Measurements from ENCODE around the gene CTDSPL.

CTDSPL gene

DNA sequence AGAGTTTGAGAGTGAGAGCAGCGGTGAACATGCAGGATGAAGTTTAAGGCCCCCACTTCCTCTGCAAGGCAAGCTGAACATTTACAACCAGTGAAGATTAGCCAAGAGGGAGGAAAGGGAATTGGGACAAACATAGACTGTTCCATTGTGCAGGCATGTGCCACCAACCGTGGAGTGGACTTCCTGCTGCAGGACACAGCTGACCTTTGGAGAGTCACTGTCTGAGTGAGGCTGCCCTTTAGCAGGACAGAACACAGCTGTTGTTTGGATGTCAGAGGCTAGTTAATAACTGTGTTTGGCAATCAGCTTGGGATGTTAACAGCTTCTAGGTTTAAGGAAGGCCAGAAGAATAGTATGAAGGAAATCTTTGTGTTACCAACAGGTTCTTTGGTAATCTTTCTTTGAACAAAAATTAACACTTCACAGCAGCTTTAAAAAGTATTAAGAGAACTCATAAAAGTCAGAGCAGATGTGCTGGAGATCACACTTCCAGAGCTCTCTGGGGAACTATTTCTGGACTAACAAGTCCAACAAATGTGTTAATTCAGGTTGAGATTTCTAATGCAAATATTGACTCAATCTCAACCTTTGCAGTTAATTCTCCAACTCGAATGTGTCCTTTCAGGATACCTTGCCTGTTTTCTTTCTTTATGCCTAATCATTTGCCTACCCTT, 31.4 kb downstream of the CTDSPL start:
- DNase-seq (ENCODE audit: insufficient read length) (no peak), FAIRE-seq (no peak)
- TF ChIP-seq TAF1 (IDR thresholded peaks at IDR 0.05; ENCODE audit: borderline replicate concordance, low read depth, low read length) (no peak), POLR2A (IDR thresholded peaks at IDR 0.05; ENCODE audit: low read depth, low read length) (no peak), POLR2AphosphoS5 (IDR thresholded peaks at IDR 0.05; ENCODE audit: low read depth, low read length) (no peak)

DNA sequence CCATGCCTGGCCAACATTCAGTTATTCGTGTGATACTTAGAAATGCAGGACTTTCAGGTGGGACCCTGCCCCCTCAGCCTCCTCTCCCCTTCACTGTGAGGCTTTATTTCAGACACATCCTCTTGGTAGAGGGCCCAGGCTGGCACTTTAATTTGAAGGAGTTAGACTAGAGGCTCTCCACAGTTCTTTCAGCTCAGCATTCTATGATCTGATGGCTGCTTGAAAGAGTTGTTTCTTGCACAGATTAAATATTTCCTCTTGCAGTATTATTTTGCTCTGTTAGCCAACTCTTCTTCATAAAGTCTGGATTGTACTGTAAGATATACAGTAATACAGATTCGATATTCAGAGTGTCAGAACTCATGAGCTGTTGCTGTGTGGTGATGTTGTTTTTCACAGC, 35.1 kb downstream of the CTDSPL start:
- TF ChIP-seq TAF1 (IDR thresholded peaks at IDR 0.05; ENCODE audit: borderline replicate concordance, low read depth, low read length) (no peak), POLR2AphosphoS5 (IDR thresholded peaks at IDR 0.05; ENCODE audit: low read depth, low read length) (no peak), POLR2A (IDR thresholded peaks at IDR 0.05; ENCODE audit: low read depth, low read length) (no peak)
- DNase-seq (ENCODE audit: insufficient read length) (no peak), FAIRE-seq (no peak)

- TF ChIP-seq POLR2AphosphoS5 (IDR thresholded peaks at IDR 0.05; ENCODE audit: low read depth, low read length) (no peak), TAF1 (IDR thresholded peaks at IDR 0.05; ENCODE audit: borderline replicate concordance, low read depth, low read length) (no peak), POLR2A (IDR thresholded peaks at IDR 0.05; ENCODE audit: low read depth, low read length) (no peak)
- no peak for DNase-seq (ENCODE audit: insufficient read length)
- FAIRE-seq = no peak
Measured at GRCh38 chr3:37897763-37898162, 36.1 kb downstream of the CTDSPL start.

DNA sequence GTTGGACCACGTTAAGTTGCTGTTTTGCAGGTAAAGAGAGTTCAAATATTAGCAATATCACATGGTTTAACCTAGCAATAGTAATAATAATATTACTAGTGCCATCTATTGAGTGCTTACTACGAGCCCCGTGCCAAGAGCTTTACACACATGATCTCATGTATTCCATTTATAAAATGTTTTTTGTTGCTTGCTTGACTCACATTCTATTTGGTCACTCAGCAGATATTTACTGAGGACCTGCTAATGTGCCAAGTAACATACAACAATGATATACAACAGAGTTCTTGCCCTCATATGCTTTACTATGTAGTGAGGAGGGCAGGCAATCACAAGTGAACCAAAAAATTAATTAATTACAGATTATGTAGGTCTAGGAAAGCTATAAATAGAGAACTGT, 36.7 kb downstream of the CTDSPL start:
- no peak for FAIRE-seq
- TF ChIP-seq POLR2A (IDR thresholded peaks at IDR 0.05; ENCODE audit: low read depth, low read length) (no peak), TAF1 (IDR thresholded peaks at IDR 0.05; ENCODE audit: borderline replicate concordance, low read depth, low read length) (no peak), POLR2AphosphoS5 (IDR thresholded peaks at IDR 0.05; ENCODE audit: low read depth, low read length) (no peak)
- no peak for DNase-seq (ENCODE audit: insufficient read length)

DNA sequence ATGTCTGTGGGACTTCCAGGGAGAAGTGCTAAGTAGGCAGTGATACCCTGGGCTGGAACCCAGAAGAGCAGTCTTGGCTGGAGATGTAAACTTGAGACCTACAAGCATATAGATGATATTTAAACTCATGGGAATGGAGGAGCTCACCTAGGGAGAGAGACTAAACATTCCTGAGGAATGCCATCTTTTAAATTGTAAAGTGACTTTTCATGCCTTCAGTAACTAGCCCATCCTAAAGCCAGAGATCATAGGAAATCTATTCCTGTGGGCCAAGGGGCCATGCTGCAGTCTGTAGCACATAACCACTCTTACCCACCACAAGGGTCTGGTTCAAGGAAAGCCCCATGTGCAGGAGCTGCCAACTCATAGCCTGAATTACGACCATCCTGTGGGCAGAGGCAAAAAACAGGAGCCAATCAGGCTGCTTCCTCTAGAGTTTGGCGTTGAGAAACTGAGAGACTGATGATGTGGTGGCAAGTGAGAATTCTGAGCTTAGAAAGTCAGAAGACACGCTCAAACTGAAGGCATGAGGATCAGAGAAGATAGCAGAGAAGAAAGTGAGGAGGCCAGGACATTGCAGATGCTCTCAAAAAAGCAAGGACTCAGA, 37.5 kb downstream of the CTDSPL start:
- FAIRE-seq (no peak), DNase-seq (ENCODE audit: insufficient read length) (no peak)
- no peak for TF ChIP-seq POLR2A (IDR thresholded peaks at IDR 0.05; ENCODE audit: low read depth, low read length)
- no peak for TF ChIP-seq TAF1 (IDR thresholded peaks at IDR 0.05; ENCODE audit: borderline replicate concordance, low read depth, low read length)
- no peak for TF ChIP-seq POLR2AphosphoS5 (IDR thresholded peaks at IDR 0.05; ENCODE audit: low read depth, low read length)

DNA sequence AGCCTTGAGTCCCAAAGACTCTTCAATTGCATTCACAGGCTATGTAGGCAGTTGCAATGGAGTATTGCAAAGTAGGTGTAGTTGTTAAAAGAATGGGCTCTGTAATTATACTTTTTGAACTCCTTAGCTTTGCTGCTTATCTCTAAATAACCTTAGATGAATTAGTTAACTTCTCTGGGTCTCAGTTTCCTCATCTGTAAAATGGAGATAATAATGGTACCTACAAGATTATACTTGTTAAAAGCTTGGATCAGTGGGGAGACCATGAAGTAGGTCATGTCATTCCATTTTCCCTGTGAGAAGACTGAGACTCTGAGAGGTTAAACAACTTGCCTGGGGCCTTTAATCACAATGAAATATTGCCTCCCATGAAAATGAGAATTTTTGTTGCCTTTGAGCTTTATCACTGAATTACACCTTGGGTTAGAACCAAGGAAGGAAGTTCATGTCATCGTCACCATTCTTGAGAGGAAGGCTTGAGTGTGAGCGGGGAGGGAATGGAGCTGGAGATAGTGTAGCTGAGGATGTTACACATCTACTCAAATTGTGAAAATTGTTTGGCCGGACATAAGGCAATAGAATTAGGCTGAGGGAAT, 38.1 kb downstream of the CTDSPL start:
- FAIRE-seq = no peak
- no peak for DNase-seq (ENCODE audit: insufficient read length)
- TF ChIP-seq TAF1 (IDR thresholded peaks at IDR 0.05; ENCODE audit: borderline replicate concordance, low read depth, low read length) (no peak), POLR2AphosphoS5 (IDR thresholded peaks at IDR 0.05; ENCODE audit: low read depth, low read length) (no peak), POLR2A (IDR thresholded peaks at IDR 0.05; ENCODE audit: low read depth, low read length) (no peak)

GRCh38 chr3:37901721-37902120, 40.0 kb downstream of the CTDSPL start:
- TF ChIP-seq TAF1 (IDR thresholded peaks at IDR 0.05; ENCODE audit: borderline replicate concordance, low read depth, low read length) (no peak), POLR2A (IDR thresholded peaks at IDR 0.05; ENCODE audit: low read depth, low read length) (no peak), POLR2AphosphoS5 (IDR thresholded peaks at IDR 0.05; ENCODE audit: low read depth, low read length) (no peak)
- FAIRE-seq (no peak), DNase-seq (ENCODE audit: insufficient read length) (no peak)

GRCh38 chr3:37902674-37903073, 41.0 kb downstream of the CTDSPL start:
- DNase-seq (ENCODE audit: insufficient read length) (no peak), FAIRE-seq (no peak)
- no peak for TF ChIP-seq TAF1 (IDR thresholded peaks at IDR 0.05; ENCODE audit: borderline replicate concordance, low read depth, low read length)
- TF ChIP-seq POLR2AphosphoS5 (IDR thresholded peaks at IDR 0.05; ENCODE audit: low read depth, low read length) = no peak
- TF ChIP-seq POLR2A (IDR thresholded peaks at IDR 0.05; ENCODE audit: low read depth, low read length) = no peak

DNA sequence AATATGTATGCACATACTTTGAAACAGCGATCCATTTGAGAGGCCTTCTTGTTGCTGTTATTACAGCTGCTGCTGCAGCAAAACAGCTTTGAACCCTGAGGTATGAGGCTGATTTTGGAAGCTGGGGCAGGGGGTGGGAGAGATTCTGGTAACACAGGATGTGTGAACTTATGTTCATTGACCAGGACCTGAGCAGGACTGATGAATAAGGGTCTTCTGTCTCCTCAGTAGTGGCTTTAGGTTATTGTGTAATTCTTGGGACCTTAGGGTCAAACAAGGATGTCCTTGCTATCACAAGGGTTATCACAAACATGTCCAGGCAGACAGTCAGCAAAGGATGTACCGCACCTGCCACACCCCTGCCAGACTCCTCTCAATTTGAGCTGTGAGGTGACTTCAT, 41.6 kb downstream of the CTDSPL start:
- FAIRE-seq (no peak), DNase-seq (ENCODE audit: insufficient read length) (no peak)
- TF ChIP-seq TAF1 (IDR thresholded peaks at IDR 0.05; ENCODE audit: borderline replicate concordance, low read depth, low read length) (no peak), POLR2A (IDR thresholded peaks at IDR 0.05; ENCODE audit: low read depth, low read length) (no peak), POLR2AphosphoS5 (IDR thresholded peaks at IDR 0.05; ENCODE audit: low read depth, low read length) (no peak)

- FAIRE-seq = no peak
- DNase-seq (ENCODE audit: insufficient read length) = no peak
- no peak for TF ChIP-seq TAF1 (IDR thresholded peaks at IDR 0.05; ENCODE audit: borderline replicate concordance, low read depth, low read length)
- no peak for TF ChIP-seq POLR2A (IDR thresholded peaks at IDR 0.05; ENCODE audit: low read depth, low read length)
- no peak for TF ChIP-seq POLR2AphosphoS5 (IDR thresholded peaks at IDR 0.05; ENCODE audit: low read depth, low read length)
Measured at GRCh38 chr3:37903734-37904133, 42.1 kb downstream of the CTDSPL start.

GRCh38 chr3:37904601-37905000, 42.9 kb downstream of the CTDSPL start:
- DNase-seq (ENCODE audit: insufficient read length) (no peak), FAIRE-seq (no peak)
- TF ChIP-seq POLR2AphosphoS5 (IDR thresholded peaks at IDR 0.05; ENCODE audit: low read depth, low read length) (no peak), POLR2A (IDR thresholded peaks at IDR 0.05; ENCODE audit: low read depth, low read length) (no peak), TAF1 (IDR thresholded peaks at IDR 0.05; ENCODE audit: borderline replicate concordance, low read depth, low read length) (no peak)

DNA sequence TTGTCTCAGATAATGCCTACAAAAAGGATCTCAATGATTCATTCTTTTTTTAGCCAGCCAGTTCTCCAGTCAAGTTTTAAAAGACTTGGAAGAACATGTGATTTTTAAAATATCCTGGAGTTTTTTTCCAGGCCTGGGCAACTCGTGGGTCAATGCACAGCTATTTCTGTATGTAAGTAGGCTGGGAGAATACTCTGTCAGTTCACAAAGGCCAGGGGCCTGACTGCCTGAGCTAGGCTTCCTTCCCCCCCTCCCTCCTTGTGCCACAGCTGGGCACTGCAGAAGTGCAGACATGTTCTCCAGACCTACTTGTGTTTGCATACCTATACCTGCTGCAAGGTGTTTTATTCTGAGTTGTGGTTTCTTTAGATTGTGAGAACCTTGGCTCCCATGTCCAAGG, 43.7 kb downstream of the CTDSPL start:
- no peak for FAIRE-seq

More for the DNA sequence above, 43.7 kb downstream of the CTDSPL start:
- no peak for DNase-seq (ENCODE audit: insufficient read length)
- TF ChIP-seq POLR2A (IDR thresholded peaks at IDR 0.05; ENCODE audit: low read depth, low read length) (no peak), TAF1 (IDR thresholded peaks at IDR 0.05; ENCODE audit: borderline replicate concordance, low read depth, low read length) (no peak), POLR2AphosphoS5 (IDR thresholded peaks at IDR 0.05; ENCODE audit: low read depth, low read length) (no peak)

Data from GM12892 (cell line).